IgD-negative memory B cell (primary cell): ENCODE results near the gene HABP4. TPM values are rescaled to one million over a fixed set of nuclear protein-coding genes. Genes with fewer than 3 reads are reported as not detected.

ENCODE experiments used
- H3K27ac Mint-ChIP-seq, 3 donors: one replicate each; pipeline ENCODE4 v1.8.0; 2020 to 2022; ENCODE audit warnings: mild to moderate bottlenecking in 3 of 3, mixed read lengths in 3 of 3, moderate library complexity in 1 of 3
- H3K27me3 Mint-ChIP-seq: one replicate; pipeline ENCODE4 v1.8.0; 2021; ENCODE audit warnings: mixed read lengths
- H3K36me3 Mint-ChIP-seq: one replicate; pipeline ENCODE4 v1.8.0; 2020; ENCODE audit warnings: mild to moderate bottlenecking, mixed read lengths
- H3K4me1 Mint-ChIP-seq, 3 donors: one replicate each; pipeline ENCODE4 v1.8.0; 2020 to 2022; ENCODE audit warnings: mixed read lengths in 3 of 3, mild to moderate bottlenecking in 1 of 3
- H3K4me3 Mint-ChIP-seq, 4 donors: one replicate each; pipeline ENCODE4 v1.8.0; 2020 to 2022; ENCODE audit warnings: mild to moderate bottlenecking in 4 of 4, mixed read lengths in 4 of 4, moderate library complexity in 3 of 4
- H3K9me3 Mint-ChIP-seq, 3 donors: one replicate each; pipeline ENCODE4 v1.8.0; 2020 to 2021; ENCODE audit warnings: mixed read lengths in 3 of 3, mild to moderate bottlenecking in 1 of 3
- polyA plus RNA-seq: library from polyadenylated mRNA; unstranded; fragments of 300-500 nt; fragmentation: Illumina TruSeq; gene quantifications from one replicate; pipeline ENCODE4 v1.2.3, GENCODE V29; 2021

HABP4 gene
- polyA plus RNA-seq, 1 donor from 2014 or later: 7.4 TPM

DNA sequence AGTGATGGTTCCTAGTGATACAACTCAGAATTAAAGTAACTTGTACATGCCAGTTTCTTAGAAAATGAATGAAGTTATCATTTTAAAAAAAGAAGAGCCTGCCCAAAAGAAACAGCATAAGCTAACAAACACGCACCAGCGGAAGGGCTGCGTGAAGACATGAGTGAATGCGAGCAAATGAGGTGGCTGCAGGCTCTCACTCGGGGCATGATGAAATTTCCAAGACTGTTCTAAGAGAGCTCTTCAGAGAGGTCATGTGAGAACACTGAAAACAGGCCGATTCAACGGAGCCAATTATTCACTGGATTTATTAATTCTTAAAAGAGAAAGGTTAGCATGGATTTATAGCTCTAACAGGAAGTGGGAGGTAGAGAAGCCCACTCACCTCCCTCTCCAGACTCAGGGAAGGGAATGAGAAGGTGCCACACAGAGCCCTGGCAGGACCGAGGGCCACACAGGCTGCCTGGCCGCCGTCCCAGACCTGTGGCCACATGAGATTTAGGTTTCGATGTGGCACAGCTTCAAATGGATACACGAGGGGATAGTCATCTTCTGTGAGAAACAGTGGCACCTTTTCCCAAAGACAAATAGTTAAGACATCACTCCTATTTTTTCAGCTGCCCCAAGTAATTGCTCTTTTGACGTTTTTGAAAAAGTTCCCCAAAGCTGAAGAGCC lies 55.5 kb downstream of the HABP4 start:
- no peaks in the 10 kb centered on the region for H3K4me1 Mint-ChIP-seq
- H3K27me3 Mint-ChIP-seq: no peaks in the 10 kb centered on the region
- H3K4me3 Mint-ChIP-seq: no peak overlapping the region
- H3K9me3 Mint-ChIP-seq: no peaks in the 10 kb centered on the region
- no peak overlapping the region for H3K27ac Mint-ChIP-seq
- H3K36me3 Mint-ChIP-seq: peaks cover 9% of the 10 kb centered on the region

DNA sequence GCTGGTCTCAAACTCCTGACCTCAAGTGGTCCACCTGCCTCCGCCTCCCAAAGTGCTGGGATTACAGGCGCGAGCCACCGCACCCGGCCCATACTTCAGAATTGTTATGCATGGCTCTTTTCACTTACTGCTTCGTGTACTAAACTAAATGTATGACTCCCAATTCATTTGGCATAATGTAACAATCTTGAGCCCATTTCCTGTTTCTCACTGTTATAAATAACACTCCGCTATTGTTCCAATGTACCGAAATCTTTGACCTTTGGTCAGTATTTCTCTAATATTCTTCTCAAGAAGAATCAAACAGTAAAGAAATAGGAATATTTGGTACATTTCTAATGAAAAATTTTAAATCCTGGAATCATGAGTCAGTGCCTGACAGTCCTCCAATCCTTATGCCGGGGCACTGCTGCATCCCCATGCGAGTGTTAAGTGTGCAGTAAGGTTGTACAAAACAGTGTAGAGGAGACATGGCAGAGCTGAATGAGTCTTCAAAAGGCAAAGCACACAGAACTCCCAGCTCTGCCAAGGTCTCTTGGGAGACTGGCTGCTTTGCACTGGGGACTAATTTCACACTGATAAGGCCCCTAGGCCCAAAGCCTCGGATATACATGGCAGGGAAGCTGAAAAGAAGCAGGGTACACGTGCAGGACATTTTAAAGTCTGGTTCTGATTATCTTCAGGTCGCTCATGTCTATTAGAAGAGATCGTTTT lies 58.4 kb downstream of the HABP4 start:
- Mint-ChIP-seq H3K36me3 (peaks cover 11% of the 10 kb centered on the region), H3K9me3 (no peaks in the 10 kb centered on the region), H3K27me3 (no peaks in the 10 kb centered on the region), H3K4me3 (no peak overlapping the region), H3K27ac (peak overlapping the region in 1 of 3 donors; percentile 74), H3K4me1 (no peaks in the 10 kb centered on the region)

DNA sequence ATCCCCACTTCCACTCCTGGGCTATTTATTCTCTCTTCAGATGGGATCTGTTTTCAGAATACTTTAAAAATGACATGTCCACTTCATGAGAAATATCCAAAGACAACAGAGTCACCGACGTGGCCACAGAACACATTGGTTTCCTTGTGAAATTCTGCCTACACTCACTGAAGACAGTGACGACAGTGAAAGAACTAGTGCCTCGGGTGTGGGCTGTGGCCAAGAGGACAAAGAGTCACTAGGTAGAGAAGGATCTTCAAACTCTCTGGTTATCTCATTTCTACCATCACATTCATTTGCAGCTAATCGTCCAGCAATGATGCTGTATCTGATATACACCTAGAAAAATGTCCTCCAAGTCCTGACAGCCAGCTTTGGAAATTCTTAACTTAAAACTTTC lies 59.1 kb downstream of the HABP4 start:
- no peaks in the 10 kb centered on the region for H3K4me1 Mint-ChIP-seq
- peak overlapping the region in 1 of 3 donors; percentile 74 for H3K27ac Mint-ChIP-seq
- no peak overlapping the region for H3K4me3 Mint-ChIP-seq
- H3K27me3 Mint-ChIP-seq: no peaks in the 10 kb centered on the region
- H3K36me3 Mint-ChIP-seq: peaks cover 11% of the 10 kb centered on the region
- H3K9me3 Mint-ChIP-seq: no peaks in the 10 kb centered on the region

DNA sequence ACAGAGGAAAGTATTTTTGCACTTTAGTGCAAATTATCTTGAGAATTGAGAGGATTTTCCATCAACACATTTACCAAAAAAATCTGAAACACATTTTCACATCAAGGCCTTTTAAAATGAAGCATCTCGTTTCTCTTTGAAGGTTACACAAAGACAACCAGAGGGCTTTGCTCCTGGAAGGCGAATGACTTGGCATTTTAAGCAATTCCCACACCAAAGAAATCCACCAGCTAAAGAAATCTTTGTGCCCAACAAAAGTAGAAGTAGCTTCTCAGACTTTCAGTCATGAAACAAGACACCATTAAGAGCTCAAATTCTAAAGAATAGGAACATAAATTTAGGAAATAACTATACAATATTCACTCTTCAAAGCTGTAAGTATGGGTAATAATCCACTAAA lies 59.9 kb downstream of the HABP4 start:
- Mint-ChIP-seq H3K36me3 (peaks cover 11% of the 10 kb centered on the region), H3K4me3 (no peak overlapping the region), H3K27me3 (no peaks in the 10 kb centered on the region), H3K4me1 (no peaks in the 10 kb centered on the region), H3K27ac (no peak overlapping the region), H3K9me3 (no peaks in the 10 kb centered on the region)

DNA sequence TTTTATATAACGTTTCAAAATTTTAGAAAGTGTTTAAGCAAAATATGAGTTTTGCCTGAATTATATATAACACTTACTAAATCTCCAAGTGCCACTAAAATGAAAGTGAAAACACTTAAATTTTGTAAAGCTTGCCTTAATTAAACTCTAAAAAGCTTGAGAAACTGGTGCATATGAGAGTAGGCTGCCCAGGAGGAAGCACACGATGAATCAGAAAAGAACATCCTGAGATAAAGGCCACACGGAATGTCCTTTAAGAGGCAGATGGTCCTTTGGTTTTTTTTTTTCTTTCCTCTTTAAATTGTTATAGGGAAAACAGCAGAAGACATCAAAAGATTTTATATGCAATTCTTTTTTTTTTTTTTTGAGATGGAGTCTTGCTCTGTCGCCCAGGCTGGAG lies 60.3 kb downstream of the HABP4 start:
- peaks cover 11% of the 10 kb centered on the region for H3K36me3 Mint-ChIP-seq

DNA sequence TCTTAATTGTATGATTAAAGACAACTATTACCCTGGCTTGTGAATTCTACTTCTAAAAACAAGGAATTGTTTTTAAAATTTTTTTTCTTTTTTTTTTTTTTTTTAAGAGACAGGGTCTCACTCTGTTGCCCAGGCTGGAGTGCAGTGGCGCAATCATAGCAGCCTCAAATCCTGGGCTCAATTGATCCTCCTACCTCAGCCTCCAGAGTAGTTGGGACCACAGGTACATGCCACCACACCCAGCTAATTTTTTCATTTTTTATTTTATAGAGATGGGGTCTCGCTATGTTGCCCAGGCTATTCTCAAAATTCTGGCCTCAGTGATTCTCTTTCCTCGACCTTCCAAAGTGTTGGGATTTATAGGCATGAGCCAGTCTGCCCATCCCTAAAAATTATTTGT lies 62.3 kb downstream of the HABP4 start:
- no peaks in the 10 kb centered on the region for H3K27me3 Mint-ChIP-seq
- no peak overlapping the region for H3K27ac Mint-ChIP-seq
- peaks cover 4% of the 10 kb centered on the region for H3K36me3 Mint-ChIP-seq

More for the DNA sequence above, 60.3 kb downstream of the HABP4 start:
- Mint-ChIP-seq H3K4me3 (no peak overlapping the region), H3K4me1 (no peaks in the 10 kb centered on the region), H3K9me3 (no peaks in the 10 kb centered on the region), H3K27ac (no peak overlapping the region), H3K27me3 (no peaks in the 10 kb centered on the region)

DNA sequence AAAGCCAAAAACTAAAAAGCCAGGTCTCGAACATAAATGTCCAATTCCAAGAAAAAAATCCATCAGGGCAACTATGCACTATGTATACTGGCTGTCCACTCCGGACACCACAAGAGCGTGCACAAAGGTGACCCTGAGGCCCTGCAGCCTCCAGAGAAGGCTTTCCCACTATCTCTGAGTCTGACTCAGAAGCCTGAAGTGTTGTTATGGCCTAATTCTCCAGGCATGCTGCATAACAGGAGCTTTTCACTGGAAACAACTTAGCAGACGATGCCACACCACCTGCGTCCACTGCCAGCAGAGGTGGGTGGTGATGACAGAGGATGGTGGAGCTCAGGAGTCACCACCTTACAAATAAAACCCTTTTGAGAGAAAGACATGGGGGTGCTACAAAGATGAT lies 63.7 kb downstream of the HABP4 start:
- H3K27me3 Mint-ChIP-seq: no peaks in the 10 kb centered on the region

More for the DNA sequence above, 62.3 kb downstream of the HABP4 start:
- H3K4me3 Mint-ChIP-seq: no peak overlapping the region
- H3K4me1 Mint-ChIP-seq: no peaks in the 10 kb centered on the region
- no peaks in the 10 kb centered on the region for H3K9me3 Mint-ChIP-seq

DNA sequence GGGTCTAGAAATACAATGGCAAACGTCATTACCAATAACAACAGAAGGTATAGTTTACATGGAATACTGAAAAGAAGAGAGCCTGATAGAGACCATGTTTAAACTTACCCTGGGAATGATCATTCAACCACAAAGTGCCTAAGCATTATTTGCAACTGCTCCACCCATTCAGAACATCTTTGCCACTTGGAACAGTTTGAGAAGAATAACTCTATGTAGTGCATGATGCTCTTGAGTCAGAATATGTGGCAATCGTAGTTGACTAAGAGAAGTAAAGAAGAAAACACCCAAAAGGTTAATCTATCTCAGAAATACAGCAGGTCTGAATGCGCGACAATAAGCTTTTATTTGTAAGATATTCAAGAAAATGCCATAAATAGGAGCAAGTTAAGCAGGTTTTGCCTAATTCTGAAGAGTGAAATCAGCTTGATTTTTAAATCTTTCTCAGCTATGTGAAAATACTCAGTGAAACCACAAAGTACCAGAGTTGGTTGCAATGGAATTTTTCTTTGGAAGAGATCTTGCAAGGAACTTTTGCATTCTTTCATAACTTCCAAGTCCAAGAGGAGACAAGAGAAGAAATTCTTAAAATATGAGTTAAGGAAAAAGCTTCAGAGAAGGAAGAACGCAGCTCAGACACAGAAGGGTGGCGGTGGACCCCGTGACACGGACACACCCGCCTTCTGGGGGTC lies 64.3 kb downstream of the HABP4 start:
- Mint-ChIP-seq H3K36me3 (peaks cover 5% of the 10 kb centered on the region), H3K27me3 (no peaks in the 10 kb centered on the region), H3K4me3 (no peak overlapping the region), H3K4me1 (no peaks in the 10 kb centered on the region), H3K27ac (no peak overlapping the region), H3K9me3 (no peaks in the 10 kb centered on the region)

More for the DNA sequence above, 63.7 kb downstream of the HABP4 start:
- Mint-ChIP-seq H3K36me3 (peaks cover 5% of the 10 kb centered on the region), H3K4me3 (no peak overlapping the region), H3K9me3 (no peaks in the 10 kb centered on the region), H3K4me1 (no peaks in the 10 kb centered on the region), H3K27ac (peak overlapping the region in 1 of 3 donors; percentile 4)

DNA sequence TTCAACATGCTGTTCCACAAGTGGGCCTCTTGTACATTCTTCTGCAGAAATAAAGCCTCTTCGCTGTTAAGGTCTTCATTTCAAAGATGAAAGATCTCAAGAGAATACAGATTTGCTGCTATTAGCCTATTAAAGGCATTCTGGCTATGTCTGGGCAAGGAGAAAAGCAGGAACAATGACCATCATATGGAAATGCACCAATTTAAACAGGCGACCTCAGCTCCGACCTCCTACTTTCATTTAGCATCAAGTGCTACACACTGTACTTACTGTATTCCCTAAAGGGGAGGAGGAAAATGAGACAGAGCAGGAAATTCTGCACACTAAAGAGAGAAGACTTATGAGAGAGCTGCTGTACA lies 64.8 kb downstream of the HABP4 start:
- H3K9me3 Mint-ChIP-seq: no peaks in the 10 kb centered on the region
- H3K4me1 Mint-ChIP-seq: no peaks in the 10 kb centered on the region
- no peak overlapping the region for H3K27ac Mint-ChIP-seq
- no peaks in the 10 kb centered on the region for H3K27me3 Mint-ChIP-seq
- peaks cover 5% of the 10 kb centered on the region for H3K36me3 Mint-ChIP-seq
- no peak overlapping the region for H3K4me3 Mint-ChIP-seq

DNA sequence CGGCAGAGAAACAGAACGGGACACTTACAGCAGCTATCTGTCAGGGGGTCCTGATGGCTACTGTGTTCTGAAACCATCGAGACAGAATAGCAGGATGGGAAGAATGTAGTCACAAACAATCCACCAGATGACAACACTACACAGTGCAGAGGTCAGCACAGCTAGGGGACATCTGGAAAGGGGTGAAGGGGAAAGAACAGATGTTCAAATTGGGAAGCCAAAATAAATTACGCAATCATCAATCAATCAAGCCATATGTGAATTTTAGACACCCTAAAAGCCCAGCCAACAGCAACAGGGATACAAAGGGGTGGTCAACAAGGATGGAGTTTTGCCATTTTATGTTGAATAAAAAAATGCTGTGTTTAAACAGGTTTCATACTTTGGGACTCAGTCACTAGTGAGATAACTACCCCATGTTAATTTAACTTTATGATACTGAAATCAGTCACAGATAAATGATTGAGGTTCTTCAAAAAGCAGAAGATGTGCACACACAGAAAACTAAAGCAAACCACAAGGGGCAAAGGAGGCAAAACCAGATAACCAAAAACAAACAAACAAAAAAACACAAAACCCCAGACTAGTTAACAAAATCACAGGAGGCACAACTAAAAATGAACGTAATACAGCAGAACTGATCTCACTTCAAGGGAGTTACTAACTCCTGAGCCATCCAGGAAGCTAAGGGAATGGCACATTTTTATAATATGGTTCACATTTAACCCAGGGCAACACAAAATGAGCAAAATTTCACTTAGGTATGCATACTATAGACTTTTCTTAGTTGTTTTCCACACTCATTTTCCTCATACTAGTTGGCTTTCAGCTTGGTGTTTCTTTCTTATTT lies 65.9 kb downstream of the HABP4 start:
- Mint-ChIP-seq H3K27ac (peak overlapping the region in 1 of 3 donors; percentile 28), H3K4me3 (no peak overlapping the region), H3K27me3 (no peaks in the 10 kb centered on the region), H3K36me3 (peaks cover 5% of the 10 kb centered on the region), H3K4me1 (no peaks in the 10 kb centered on the region), H3K9me3 (no peaks in the 10 kb centered on the region)

DNA sequence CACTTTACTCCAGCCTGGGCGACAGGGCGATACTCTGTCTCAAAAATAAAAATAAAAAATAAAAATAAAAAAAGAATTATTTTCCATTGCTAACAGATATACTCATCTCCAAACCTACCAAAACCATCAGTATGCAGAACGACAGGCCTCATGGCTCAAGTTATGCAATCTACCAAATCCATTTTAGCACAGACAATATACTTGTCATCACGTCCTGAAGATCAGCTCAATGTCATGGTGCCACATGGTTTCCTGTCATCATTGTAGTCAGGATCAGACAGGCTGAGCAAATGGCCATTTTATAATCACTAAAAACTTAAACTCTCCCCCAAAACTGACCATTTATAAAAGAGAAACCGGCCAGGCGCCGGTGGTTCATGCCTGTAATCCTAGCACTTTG lies 69.1 kb downstream of the HABP4 start:
- H3K36me3 Mint-ChIP-seq: peaks cover 14% of the 10 kb centered on the region
- H3K9me3 Mint-ChIP-seq: no peaks in the 10 kb centered on the region
- H3K4me1 Mint-ChIP-seq: no peaks in the 10 kb centered on the region
- no peak overlapping the region for H3K27ac Mint-ChIP-seq
- no peak overlapping the region for H3K4me3 Mint-ChIP-seq
- H3K27me3 Mint-ChIP-seq: no peaks in the 10 kb centered on the region

DNA sequence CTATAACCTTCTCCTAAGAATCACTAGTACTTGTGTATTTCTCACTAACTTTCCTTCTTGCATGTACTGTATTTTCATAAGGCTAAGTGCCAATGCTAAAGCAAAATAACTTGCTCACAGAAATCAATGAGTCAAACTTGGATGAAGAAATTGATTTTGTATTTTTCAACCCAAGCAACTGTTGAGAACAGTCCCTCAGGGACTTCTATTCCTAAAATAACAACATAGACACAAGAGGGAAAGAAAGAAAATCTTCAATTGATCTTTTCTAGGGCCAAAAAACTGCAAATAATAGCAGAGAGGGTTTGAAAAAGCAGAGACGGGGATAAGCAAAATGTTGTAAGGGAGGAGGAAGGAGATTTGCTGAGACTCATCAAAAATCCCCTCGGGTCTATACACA lies 69.8 kb downstream of the HABP4 start:
- peaks cover 14% of the 10 kb centered on the region for H3K36me3 Mint-ChIP-seq
- no peak overlapping the region for H3K27ac Mint-ChIP-seq
- H3K27me3 Mint-ChIP-seq: no peaks in the 10 kb centered on the region
- H3K9me3 Mint-ChIP-seq: no peaks in the 10 kb centered on the region
- H3K4me3 Mint-ChIP-seq: no peak overlapping the region
- H3K4me1 Mint-ChIP-seq: no peaks in the 10 kb centered on the region

DNA sequence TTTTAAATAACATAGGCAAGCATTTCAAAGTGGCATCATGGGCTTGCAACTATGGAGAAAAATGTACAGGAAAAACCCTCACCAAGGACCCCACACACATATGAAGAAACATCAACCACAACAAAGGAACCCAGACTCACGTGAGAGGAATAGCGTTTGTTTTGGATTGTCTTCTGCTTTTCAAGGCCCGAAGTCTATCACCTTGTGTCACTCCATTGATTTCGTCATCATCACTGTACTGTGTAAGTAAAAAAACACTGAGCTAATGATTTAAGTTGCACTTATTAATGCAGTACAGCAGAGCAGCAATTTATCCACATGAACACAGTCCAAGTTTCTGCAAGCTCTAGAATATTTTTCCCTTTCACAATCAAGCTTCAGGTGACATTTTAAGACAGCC lies 72.4 kb downstream of the HABP4 start:
- peaks cover 17% of the 10 kb centered on the region for H3K36me3 Mint-ChIP-seq
- no peaks in the 10 kb centered on the region for H3K4me1 Mint-ChIP-seq
- H3K9me3 Mint-ChIP-seq: no peaks in the 10 kb centered on the region
- H3K27ac Mint-ChIP-seq: peak overlapping the region in 1 of 3 donors; percentile 39
- no peak overlapping the region for H3K4me3 Mint-ChIP-seq
- H3K27me3 Mint-ChIP-seq: no peaks in the 10 kb centered on the region

DNA sequence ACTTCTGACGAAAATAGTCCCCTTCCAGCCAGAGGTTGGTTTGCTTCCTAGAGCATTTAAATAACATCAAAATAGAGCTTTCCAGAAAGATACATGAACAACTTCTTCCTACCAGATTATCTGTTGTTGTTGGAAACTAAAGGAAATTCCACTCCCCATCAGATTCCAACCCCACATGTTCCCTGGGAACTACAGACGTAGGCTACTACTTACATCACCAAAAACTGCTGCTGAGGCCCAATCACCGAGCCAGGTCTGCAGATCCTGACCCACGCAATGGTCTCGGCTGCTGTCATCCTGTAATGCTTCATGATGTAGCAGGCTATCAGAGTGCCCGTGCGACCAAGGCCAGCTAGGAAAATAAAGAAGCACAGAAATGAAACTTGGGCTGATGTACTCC lies 73.4 kb downstream of the HABP4 start:
- Mint-ChIP-seq H3K9me3 (peaks cover 0 to 1% (median 0%) of the 10 kb centered on the region in 3 donors), H3K27me3 (no peaks in the 10 kb centered on the region), H3K27ac (no peak overlapping the region), H3K36me3 (peaks cover 19% of the 10 kb centered on the region), H3K4me1 (no peaks in the 10 kb centered on the region), H3K4me3 (no peak overlapping the region)

DNA sequence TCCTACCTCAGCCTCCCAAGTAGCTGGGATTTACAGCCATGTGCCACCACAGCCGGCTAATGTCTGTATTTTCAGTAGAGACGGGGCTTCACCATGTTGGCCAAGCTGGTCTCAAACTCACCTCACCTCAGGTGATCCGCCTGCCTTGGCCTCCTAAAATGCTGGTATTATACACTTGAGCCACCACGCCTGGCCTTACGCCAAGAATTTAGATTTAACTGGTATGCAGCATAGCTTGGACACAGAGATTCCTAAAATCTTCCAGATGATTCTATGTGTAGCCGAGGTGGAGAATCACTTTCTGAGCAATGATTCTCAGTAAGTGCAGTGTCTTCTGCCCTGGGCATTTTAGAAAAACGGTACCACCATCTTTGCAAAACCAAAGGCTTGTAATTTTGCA lies 74.1 kb downstream of the HABP4 start:
- Mint-ChIP-seq H3K4me1 (no peaks in the 10 kb centered on the region), H3K27ac (no peak overlapping the region), H3K36me3 (peaks cover 16% of the 10 kb centered on the region), H3K4me3 (no peak overlapping the region), H3K27me3 (no peaks in the 10 kb centered on the region), H3K9me3 (peaks cover 0 to 1% (median 0%) of the 10 kb centered on the region in 3 donors)
